GM19324 (cell line): ENCODE measurements around the gene ZNF341.

Experiments
- ATAC-seq: cut with Tn5 transposase; IDR thresholded peaks from one replicate; pipeline ENCODE4 v1.9.1; 2021; ENCODE audit warnings: mild to moderate bottlenecking, moderate library complexity; ENCODE audit not compliant: unreplicated experiment, low FRiP score

Gene ZNF341

DNA sequence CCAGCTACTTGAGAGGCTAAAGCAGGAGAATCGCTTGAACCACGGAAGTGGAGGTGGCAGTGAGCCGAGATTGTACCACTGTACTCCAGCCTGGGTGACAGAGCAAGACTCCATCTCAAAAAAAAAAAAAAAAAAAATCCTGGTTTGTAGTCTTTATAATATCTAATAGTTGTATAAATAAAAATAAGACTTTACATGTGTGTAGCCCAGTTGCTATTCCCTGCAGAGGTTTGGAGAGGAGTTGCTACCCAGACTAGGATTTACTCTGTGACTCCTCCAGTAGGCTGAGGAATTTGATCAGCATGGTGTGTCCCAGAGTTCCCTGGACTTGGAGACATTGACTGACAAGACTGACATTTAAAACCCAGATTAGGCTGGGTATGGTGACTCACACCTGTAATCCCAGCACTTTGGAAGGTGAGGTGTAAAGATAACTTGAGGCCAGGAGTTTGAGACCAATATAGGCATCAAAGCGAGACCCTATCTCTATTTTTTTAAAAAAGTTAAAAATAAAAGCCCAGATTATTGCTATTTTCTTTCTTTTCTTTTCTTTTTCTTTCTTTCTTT is 89.6 kb downstream of the ZNF341 start:
- ATAC-seq = no peak

DNA sequence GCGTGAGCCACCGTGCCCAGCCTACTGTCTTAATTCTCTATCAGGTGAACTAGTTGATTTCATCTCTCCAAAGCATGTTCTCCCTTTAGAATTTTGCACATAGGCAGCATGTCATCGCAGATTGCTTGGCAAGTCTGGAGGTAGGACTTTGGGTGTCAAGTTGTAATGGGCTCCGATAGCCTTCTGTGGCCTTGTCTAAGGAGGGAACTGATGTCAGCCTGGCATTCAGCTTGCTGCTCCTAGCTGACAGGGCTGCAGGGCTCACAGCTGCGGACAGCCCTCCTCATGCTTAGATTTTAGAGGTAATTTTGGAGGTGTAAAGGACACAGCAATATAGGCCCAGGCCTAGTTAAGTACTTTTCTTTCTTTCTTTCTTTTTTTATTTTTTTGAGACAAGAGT is 90.6 kb downstream of the ZNF341 start:
- no peak for ATAC-seq

DNA sequence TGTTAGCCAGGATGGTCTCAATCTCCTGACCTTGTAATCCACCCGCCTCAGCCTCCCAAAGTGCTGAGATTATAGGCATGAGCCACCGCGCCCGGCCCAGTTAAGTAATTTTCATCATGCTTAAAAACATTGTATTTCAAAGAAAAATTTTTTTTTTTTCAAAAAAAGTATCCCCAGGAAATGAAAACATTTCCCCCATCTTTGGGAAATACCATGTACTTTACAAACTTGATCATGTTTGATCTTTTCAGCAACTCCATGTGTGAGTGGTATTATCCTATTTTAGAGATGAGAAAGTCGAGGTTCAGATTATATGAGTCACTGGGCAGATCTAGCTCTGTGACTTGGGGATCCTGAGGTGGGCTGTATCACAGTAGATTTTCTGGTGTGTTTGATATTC is 91.2 kb downstream of the ZNF341 start:
- no peak for ATAC-seq

DNA sequence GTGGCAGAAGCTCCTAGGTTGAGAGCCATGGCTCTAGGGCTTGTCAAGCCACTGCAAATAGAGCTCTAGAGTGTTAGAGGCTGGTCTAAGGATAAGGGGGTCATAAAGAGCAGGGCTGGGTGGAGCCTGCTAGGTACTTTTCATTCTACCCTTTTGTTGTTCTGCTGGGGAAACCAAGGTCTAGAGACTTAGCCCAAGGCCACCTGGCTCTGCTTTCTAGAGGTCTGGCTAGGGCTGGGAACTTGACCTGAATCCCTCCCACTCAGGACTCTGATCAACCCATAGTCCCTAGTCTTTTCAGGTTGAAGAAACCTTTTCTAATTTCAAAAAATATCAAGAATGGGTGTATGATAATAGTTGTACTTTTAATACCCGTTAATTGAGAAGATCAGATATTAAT is 93.1 kb downstream of the ZNF341 start:
- no peak for ATAC-seq

DNA sequence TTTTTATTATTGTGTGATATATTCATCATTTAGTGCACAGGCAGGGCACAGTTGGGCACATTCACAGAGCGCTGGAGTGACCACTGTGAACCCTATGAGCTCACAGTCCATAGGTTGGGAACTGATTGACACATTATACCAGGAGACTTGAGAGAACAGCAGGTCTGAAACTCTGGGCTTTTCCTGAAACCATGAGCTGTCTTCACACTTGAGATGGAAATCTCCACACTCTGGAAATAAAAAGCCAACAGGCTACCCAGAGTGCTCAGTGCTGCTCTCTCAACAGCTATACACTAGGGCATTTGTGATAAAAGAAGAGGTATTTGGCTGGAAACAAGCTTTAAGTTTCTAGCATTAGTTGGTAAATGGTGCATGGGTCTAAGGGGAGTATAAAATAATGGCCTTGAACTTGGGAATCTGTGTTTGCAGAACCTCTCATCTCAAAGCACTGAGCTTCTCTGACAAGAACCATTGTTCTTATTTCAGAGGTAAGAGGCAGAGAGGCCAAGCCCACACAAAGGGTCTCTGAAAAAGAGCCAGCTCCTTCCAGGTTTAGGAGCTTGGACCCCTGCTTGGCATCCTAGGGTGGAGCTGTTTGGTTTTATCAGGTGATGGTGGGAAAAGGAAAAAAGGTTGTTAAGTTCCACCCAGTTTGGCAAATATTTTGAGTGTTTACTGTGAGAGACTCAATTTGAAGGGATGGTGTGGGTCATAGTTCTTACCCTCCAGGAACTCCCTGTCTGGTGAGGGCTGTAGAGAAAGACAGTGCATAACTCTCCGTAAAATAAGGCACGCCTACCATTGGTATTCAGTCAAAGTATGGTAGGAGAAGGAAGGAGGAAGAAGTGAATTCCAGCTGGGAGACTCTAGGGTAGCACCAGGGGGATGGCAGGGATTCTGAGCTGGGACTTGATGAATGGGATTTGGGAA is 93.8 kb downstream of the ZNF341 start:
- no peak for ATAC-seq

DNA sequence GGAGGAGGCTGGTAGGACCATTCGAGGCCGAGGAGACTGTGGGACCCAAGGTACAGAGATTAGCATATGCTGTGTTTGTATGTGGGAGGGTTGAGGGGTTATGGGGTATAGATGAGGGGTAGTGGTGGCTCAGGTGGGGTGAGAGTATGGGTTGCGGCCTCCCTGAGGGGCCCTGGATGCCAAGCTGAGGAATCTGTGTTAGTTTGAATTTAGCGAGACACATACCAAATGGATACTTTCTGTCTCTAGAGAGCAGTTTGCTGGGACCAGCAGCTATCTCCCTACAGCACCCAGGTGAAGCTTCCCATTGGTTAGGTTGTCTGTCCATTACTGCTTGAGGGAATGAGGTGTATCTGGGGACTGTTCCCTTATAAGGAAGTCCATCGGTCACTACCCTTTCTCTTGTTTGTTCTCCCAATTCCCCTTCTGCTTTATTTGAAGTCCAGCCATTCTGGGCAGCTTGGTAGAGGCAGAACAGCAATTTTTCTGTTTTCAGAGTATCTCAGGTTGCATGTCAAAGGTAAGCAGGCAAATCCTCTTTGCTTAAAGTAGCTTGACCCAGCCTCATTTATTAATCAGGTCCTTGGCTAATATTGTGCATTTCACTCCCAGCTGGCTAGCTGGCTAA is 94.6 kb downstream of the ZNF341 start:
- ATAC-seq = no peak

DNA sequence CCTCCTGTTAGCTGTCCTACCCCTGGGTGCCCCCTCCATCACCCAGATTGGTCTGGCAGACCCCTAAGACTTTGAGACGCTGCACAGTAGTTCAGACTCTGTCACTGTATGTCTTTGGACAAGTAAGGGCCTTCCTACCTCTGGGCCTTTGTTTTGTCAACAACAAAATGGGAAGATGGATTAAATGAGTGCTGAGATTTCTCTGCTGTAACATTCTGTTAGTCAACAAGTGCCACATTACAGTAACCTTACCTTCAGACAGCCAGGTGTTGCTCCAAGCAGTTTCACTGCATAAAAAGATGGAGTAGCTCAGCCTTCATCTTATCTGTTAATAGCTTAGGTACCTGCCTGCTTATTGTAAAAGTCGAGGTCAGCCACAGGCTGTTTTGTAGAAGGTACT is 95.3 kb downstream of the ZNF341 start:
- ATAC-seq = no peak

DNA sequence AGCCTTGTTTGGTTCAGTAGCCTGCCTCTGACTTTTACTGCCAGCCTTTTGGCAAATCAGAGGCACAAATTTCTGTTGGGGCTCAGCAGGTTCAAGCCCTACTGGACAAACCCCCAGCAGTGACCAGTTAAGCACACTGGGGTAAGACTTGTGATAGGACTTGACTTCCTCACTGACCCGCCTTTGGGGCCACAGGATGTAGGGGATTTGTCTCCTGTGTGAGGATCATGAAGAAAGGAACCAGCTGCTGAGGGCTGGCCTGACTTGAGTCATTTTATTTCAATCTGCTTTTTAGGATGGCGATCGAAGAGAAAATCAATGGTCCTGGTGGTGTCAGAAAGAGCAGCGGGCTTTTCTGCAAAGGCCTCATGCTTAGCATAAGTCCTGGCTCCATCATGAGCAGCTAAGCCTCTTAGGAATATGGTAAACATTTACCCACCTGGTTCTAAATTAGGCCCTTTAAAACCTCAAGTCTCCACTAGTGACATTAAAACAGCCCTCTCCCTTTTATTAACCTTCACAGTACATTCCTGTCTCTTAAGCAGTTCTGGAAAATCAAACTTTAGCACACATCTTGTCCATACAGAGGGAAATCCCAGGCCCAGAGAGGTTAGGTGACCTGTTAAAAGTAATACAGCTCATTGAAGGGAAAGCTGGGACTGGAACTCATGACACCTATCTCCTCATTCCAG is 96.0 kb downstream of the ZNF341 start:
- no peak for ATAC-seq

DNA sequence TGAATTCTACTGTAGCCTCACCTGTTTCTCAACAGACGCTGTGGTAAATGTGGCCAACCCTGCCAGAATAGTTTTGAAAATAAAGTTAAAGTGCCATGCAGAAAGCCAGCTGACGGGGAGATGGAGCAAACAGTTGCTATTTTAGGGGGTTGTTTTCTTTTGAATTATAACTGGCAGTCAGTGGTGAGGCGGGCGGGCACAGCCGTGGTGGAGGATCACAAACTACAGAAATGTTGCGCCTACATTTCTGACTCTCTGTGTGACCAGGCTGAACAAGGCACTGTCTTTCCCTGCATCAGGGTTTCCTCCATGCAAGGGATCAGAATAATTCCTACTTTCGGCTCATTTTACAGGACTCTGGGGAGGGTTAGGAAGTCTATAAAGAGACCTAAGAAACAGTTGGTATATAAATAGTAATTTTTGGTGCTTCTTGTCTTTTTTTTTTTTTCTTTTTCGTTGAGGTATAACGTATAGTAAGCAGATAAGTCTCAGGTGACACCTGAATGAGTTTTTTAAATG is 96.6 kb downstream of the ZNF341 start:
- ATAC-seq = no peak

DNA sequence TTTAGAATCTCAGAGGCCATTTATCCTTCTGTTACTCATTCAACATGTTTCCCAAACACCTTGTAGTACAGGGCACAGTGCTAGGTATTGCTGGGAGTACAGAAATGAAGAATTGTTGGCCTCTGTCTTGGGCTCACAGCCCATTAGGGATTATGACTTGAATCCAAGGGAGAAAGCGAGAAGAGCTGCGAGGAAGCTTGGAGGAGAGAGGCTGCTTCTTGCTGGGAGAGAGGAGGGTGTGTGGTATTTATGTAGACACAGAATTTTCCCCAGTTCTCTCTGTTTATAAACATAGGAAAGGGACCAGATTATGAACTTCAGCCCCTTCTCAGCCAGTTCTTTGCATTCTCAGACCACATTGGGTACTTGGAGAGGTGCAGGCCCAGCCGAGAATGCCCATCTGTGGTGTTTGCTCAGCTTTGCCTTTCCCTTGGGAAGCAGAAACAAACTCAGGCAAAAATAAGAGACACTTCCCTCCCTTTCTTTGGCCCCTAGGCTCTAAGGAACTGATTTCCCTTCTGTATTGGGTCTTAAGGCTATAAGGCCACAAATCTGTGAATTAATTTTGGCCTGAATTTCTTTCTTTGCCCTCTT is 97.3 kb downstream of the ZNF341 start:
- no peak for ATAC-seq

DNA sequence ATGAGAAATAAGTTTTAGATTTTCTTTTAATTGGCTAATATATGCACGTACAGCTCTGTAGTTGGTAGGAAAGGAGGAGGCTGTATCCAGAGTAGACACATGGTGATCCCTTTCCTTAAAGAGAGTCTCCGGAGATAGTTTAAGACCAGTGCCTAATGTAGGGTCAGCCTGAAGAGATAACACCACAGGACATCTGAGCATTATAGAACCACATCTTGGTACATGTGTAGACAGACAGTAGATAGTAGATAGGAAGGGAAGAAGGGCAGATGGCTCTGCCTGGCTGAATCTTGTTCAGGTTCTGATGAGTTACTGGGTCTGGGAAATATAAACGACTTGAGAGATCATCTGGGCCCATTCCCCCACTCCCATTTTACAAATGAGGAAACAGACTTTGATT is 97.8 kb downstream of the ZNF341 start:
- ATAC-seq = no peak

DNA sequence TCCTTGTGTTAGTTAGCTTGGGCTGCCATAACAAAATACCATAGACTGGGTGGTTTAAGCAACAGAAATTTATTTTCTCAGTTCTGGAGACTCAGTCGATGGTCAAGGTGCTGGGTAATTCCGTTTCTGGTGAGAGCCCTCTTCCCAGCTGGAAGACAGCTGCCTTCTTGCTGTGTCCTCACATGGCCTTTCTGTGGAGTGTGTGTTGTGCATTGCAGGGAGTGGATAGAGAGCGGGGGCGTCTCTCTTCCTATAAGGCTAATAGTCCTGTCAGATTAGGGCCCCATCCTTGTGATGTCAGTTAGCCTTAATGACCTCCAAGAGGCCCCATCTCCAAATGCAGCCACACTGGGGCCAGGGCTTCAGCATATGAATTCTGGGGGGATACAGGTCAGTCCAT is 98.6 kb downstream of the ZNF341 start:
- ATAC-seq = no peak

DNA sequence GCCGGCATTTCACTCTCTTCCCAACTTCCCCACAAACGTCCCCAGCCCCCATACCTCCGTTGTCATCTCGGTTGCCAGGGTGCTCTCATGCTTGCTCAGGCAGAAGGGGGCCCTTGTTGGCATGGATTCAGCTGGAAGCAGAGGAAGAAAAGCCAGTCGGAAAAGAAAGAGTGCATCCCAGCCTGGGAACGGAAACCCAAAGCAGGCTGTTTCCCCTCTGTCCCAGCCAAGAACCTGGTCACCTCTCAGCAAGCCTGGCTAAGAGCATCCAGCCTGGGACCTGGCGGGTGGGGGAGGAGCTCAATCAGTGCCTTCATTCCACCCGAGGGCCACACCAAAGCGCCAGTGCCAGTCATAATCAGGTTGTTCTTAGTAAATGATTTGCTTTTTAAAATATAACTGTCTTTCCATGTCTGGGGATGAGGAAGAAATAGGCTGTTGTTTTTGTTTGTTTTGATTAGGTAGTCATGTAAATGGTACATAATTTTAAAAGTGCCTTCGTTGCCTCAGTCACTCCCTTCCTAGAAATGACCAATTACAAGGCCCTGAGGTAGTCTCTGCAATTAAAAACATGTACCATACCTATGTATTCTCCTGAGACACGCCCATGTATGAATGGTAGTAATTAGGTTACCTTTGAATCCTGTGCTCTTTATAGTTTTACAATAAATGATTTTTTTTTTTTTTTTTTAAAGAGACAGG is 100.5 kb downstream of the ZNF341 start:
- ATAC-seq = no peak

DNA sequence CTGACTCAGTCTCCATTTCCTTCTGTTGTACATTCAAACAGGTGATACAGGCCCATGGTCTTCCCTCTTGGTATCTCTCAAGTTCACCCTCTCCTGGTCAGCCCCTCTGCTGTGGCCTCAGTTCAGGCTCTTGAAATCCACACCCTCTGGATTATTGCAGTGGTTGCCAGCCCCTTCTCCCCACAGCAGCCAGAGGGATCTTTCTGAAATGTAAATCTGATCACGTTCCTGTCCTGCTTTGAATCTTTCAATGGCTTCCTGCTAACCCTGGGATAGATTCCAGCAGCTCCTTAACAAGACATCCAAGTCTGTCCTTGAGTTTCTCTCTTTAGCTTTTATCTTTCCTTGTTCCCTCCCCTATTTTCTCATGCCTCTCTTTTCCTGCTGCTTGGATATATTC is 101.5 kb downstream of the ZNF341 start:
- ATAC-seq = no peak

DNA sequence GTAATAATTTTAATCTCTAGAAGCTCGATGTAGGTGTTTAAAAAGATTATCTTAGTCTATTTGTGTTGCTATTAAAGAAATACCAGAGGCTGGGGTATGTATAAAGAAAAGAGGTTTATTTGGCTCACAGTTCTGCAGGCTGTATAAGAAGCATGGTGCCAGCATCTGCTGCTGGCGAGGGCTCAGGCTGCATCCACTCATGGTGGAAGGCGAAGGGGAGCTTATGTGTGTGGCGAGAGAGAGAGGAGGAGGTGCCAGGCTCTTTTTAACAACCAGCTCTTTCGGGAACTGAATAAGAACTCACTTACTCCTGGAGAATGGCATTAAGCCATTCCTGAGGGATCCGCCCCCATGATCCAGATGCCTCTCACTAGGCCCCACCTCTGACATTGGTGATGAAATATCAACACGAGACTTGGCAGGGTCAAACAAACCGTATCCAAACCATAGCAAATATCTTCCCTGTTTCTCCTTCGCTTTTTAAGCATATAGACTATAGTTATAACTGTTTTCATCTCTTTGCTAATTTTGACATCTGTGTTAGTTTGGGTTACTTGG is 103.9 kb downstream of the ZNF341 start:
- no peak for ATAC-seq

DNA sequence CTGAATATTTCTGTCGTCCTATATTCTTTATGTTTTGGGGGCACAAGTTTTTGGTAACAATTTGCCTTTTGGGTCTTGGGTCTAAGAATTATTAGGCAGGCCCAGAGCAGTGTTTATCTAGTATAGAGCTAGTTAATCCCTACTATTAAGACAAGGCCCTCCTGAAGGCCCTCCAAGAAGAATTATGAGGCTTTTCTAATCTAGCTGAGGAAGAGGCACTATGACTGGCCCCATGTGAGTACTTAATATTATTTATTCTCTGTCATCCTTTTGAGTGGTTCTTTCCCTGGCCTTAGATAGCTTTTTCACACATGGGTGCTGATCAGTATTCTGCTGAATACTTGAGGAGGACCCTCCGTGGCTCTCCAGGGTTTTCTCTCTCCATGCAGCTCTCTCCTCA is 104.5 kb downstream of the ZNF341 start:
- no peak for ATAC-seq

DNA sequence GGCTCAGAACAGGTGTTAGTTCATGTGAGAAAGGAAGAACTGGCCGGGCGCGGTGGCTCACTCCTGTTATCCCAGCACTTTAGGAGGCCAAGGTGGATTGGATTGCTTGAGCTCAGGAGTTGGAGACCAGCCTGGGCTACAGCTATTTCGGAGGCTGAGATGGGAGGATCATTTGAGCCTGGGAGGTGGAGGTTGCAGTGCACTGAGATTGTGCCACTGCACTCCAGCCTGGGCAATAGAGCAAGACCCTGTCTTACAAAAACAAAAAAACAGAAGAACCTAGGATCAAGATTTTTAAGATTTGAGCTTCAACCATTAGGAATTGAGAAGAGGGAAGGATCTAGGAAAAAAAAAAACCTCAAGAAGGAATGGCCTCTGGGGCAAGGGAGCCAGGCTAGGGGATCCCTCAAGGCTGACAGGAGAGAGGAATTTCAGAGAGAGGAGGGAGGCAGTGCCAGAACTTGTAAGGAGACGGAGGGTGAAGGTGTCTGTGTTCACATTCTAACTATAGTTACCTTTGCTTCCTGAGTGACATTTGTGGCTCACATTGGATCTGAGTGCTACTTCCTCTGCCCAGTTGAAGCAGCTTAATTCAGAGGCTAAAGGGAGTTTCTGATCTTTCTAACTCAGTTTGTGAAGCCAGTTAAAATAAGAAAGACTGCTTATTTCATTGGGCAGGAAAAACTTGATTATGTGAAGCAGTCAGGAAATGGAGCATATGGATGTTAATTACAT is 105.5 kb downstream of the ZNF341 start:
- no peak for ATAC-seq

DNA sequence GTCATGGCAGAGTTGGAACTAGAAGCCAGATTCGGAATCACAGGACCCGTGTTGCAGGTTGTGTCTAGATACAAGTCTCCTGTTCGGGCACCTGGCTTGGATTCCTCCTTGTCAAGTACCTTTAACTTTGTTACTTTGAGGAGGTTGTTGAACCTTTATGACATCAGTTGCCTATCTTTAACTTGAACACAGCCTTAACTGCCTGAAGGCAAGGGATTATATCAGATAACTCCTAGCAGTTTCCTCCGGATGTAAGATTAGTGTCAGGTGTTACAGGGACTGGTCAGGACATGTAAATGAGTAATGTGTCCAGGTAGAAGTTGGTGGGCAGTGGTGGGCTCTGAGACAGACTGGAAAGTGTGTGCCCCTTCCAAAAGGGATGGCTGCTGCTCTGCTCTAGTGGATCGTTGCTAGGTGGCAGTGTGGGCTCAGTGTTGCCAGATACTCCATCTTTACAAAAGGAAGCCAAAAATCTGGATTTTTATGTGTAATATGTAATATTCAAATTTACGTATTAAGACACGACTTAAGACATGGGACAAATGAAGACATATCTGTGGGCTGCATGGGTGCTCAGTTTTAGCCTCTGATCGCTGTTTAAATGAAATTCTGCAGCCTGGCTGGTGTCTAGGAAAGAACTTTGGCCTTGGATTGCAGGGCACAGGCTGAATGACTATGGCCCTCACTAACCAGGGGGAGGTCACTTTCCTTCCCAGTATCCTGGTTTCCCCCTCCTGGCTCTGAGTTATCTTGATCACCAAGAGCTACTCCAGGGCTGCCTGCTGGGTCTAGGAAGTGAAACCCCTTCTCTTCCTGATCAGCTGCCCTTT is 106.5 kb downstream of the ZNF341 start:
- ATAC-seq = no peak
